Hematopoietic multipotent progenitor cell treated with erythropoietin and hydrocortisone succinate and interleukin-3 and kit ligand, for 8 days (in vitro differentiated cells): ENCODE results near the gene HSPA1L.
"Not testable (repeated sequence)": the region's sequence is repeated elsewhere in the genome, so short reads cannot be mapped to it uniquely, and the experiment has no call there.

Experiments
- DNase-seq: peaks from one replicate; pipeline ENCODE4 v3.0.0-alpha.2; 2015

Gene HSPA1L

DNA sequence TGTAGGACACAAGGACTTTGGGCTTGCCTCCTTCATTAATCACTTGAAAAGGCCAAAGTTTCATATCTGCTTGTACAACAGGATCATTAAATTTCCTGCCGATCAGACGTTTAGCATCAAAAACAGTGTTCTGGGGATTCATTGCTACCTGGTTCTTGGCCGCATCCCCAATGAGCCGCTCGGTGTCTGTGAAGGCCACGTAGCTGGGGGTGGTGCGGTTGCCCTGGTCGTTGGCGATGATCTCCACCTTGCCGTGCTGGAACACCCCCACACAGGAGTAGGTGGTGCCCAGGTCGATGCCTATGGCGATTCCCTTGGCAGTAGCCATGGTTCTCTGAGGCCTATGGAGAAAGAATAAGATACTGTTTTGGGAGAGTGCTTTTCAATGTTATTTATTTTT lies 3.4 kb downstream of the HSPA1L start:
- no peak for DNase-seq

DNA sequence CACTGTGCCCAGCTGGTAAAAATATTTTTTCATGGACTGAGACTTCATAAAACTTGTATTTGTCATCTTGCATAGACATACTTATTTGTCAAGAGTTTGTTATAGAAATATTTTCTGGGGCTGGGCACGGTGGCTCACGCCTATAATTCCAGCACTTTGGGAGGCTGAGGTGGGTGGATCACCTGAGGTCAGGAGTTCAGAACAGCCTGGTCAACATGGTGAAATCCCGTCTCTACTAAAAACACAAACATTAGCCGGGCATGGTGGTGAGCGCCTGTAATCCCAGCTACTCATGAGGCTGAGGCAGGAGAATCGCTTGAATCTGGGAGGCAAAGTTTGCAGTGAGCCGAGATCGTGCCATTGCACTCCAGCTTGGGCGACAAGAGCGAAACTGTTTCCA lies 6.5 kb downstream of the HSPA1L start:
- not testable (repeated sequence) for DNase-seq

DNA sequence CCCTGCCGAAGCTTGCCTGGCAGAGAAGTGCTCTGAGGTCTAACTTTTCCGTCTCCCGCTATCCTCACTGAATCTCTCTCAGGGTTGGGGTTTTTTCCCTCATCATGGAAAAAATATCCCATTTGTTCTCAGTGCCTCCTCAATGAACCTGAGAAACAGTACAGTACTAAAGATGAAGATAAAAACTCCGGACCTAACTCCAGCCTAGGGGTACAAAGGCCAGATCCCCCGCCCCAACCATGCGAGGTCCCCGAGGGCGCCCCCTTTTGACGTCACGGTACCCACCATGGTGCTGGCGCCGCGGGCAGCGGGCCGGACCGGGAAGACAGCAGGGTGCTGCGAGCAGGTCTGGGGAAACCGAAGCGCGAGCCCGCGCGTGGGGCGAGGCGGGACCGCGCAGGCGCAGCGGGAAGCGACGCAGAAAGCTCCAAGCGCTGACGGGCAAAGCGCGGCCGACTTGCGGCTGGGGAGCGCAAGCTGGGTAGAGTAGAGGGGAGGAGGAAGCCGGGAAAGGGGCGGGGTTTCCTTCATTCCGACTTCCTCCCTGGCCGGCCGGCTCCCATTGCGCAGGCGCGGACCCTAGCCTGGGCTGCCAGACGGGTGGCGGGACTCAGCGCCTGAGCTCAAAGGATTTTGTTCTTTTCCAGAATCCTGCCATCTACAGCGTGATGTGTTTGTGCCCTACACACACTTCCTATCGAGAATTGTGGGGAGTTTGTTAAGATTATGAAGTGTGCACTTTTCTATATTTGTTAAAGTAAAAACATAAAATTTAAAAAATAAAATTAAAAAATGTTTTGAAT lies 8.4 kb downstream of the HSPA1L start, which contains the start of gene LSM2:
TSS of gene LSM2 (minus strand) at position 497 of the 803 bp plus-strand sequence. CDS start at position 288, 209 bp downstream.
- DNase-seq: peak; percentile 97

DNA sequence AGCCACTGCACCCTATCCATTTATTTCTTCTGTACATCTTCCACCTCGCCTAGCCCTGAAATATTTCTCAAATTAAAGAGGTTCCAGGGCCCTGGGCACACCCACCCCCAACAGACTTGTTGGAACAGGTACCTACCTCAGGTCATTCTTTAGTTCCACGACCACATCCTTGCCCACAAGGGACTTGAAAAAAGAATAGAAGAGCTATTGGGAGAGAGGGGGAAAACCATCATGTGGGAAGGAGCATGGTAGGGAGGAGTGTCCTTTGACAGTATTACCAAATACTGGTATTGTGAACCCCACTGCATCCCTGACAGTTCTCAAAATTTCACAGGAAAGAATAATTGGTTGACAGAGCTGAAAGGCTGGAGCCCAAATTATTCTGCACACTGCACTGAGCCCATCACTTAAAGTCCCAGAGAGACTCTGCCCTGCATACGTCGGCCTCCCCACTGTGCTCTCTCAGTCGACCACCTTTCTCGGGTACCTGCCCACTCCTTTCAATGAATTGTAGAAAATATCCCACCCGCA lies 9.1 kb downstream of the HSPA1L start:
- no peak for DNase-seq

DNA sequence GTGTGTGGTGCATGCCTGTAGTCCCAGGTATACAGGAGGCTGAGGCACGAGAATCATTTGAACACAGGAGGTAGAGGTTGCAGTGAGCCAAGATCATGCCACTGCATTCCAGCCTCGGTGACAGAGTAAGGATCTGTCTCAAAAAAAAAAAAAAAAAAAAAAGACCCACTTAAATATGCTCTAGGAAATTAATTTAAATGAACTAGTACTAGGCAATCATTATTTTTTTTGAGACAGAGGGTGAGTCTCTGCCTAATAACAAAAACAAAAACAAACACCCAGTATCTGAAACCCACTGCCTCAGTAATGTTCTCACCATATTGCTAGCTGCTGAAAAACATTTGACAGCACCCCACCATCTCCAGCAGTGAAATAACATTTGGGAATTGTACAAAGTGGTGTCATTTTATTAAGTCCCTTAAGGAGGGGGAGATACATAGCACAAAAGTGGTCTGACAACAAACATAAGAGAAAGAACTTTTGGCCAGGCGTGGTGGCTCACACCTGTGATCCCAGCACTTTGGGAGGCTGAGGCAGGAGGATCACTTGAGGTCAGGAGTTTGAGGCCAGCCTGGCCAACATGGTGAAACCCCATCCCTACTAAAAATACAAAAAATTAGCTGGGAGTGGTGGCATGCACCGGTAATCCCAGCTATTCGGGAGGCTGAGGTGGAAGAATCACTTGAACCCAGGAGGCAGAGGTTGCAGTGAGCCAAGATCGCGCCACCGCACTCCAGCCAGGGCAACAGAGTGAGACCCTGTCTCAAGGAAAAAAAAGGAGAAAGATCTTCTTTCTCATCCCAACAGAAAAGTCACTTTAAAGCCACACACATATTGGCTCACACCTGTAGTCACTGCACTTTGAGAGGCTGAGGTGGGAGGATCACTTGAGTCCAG lies 13.8 kb downstream of the HSPA1L start:
- not testable (repeated sequence) for DNase-seq

DNA sequence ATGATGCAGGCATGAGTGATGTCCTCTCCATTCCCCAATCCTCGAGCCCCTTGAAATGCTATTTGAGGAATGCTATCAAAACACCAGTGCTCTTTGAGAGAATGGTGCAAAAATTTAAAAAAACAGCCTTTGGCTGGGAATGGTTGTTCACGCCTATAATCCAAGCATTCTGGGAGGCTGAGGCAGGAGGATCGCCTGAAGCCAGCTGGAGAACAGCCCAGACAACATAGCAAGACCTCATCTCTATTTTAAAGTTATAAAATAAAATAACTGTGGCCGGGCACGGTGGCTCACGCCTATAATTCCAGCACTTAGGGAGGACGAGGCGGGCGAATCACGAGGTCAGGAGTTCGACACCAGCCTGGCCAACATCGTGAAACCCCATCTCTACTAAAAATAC lies 15.3 kb downstream of the HSPA1L start:
- no peak for DNase-seq

DNA sequence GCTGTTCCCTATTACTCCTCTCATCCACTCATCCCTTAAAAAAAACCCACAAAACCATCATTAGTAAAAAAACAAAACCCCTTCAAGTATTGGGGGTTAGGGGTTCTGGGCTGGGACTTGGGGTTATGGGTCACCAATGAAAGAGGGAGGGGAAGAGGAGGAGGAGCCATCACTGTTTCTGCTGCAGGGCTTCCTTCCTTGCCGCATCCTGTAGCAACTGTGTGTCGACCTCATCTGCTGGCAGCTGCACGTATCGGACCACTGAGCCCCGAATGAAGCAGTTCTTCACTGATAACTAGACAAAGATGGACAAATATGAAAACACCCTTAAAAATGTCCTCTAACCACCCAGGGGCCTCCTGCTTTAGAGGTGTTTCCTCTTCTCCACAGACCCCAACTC lies 17.5 kb downstream of the HSPA1L start:
- no peak for DNase-seq

DNA sequence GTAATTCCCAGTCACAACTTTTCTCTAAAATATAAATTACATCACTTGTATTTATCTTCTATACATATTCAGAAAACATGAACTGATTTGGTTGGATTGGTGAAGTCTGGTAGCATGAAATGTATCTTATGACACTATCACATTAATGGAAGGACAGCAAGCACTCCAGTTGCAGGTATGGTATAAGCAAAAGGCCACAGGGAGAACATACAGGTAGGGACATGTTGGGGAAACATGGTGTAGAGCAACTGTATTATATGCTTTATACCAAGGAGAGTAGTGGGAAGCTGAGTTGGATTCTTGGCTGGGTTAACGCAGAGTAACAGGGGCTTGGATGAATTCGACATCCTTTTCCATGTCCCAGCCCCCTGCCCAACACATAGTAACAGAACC lies 18.1 kb downstream of the HSPA1L start:
- DNase-seq: no peak

DNA sequence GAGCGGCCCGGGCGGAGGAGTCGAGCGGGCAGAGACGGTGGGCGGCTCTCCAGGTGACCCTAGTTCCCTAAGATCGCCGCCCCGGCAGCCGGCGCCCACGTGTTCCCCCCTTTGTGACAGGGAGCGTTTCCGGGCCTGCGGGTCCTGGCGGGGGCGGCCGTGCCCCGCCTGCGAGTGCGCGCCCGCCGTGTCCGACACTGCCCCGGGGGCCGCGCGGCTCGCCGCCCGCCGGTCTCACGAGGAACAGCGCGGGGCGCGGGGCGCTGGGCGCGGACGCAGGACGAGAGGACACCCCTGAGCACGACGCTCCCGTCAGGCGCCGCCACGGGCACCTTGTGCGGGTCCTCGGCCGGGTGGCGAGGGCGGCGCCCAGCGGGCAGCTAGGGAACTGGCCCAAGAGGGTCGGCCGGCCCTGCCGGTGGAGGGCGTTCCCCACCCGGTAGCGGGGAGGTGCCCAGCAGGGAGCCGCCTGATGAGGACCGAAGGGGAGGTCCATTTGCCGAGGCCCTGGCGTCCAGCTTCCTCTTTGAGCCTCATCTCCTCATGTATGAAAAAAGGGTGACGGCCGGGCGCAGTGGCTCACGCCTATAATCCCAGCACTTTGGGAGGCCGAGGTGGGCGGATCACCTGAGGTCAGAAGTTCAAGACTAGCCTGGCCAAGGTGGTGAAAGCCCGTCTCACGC lies 19.3 kb downstream of the HSPA1L start, which contains the start of gene VARS1:
TSS of gene VARS1 (minus strand) at position 137 of the 683 bp plus-strand sequence. CDS start 535 bp downstream, outside the sequence.
- DNase-seq: peak; percentile 91

DNA sequence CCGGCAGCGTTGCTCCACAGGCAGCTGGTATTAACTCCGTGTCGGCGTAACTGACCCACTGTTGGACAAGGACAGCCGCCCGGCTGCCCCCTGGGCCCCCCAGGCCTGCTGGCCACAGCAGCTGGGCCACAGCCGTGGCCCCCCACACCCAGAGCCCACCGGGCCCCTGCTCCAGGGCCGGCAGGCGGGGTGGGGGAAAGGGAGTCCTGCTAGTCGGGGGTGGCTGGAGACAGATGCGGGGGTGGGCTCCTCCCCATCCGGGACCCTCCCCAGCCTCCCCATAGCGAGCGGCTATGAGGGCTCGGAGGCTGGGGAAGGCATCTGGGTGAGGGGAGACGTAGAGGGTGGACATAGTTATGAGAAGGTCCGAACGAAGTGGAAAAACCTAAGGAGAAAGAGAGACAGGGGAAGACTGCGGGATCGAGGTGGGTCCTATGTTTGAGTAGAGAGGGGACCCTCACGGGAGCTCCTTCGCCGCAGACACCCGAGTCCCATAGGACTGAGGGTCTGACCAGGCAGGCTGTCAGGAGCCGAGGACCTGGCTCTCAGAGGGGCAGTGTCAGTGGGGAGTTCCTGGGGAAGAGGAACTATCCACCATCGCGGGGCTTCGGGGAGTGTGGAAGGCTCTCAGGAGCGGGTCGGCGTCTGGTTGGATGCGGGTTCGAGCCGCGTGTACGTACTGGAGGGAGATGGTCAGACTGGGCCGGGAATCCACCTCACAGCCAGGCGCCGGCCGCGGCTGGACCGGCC lies 20.0 kb downstream of the HSPA1L start:
- DNase-seq: no peak

DNA sequence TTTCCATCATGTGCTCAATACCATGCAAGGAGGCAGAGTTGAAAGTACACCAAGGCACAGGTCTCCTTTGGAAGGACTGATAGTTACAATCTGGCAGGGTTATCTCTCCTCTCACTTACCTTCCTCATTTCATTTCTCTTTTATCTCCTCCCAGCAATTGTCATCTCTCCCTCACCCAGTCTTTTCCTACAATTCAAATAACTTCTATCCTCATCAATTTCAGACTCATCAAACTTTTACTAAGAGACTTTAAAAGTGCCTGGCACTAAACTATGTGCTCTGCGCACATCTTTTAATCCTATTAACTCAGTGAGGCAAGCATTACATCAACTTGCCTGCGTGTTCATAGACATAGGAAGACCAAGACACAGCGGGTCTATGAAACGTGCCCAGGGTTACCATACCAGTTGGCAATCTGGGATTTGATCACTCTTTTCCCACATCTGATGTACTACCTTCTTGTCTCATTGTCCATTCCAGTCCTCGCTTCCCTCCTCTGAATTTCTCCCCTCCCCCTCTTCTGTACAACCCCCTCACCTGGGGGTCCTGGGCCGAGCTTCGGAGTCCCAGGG lies 20.7 kb downstream of the HSPA1L start:
- DNase-seq: peak; percentile 60

DNA sequence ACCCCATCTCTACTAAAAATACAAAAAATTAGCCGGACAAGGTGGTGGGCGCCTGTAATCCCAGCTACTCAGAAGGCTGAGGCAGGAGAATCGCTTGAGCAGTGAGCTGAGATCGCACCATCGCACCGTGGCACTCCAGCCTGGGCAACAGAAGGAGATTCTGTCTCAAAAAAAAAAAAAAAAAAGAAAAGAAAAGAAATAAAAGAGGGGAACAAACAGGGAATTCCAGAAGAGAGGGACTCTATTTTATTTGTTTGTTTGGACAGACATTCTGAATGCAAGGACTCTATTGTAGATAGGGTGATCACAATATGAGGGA lies 21.2 kb downstream of the HSPA1L start:
- DNase-seq: not testable (repeated sequence)

DNA sequence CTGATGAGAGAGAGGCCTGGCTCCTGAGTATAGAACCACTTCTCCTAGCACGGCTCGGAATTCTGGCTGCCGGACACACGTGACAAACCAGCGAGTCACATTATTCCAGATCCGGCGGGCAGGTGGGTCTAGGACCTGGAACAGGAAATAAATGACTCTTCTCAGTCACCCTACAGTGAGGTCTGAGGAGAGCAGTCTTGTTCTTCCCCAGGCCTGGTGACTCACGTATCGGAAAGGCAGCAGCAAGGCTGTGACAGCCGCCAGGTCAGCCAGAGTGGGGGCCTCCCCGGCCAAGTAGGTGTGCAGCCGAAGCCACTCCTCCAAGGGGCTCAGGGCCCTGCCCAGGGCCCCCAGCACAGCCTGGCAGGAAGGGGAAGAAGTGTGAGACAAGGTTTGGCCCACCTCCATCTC lies 22.3 kb downstream of the HSPA1L start:
- DNase-seq: no peak

DNA sequence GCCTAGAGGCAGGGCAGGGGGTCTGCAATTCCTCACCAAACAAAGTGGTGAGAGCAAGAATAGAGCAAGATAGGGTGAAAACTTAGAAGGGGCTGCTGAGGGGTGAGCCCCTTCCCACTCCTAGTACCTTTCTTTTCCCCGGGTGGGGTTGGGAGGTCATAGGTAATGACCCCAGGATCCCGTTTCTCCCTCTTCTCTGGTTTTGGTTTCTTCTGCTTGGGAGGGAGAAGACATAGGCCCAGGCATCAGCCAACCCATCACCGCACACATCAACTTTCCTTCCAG lies 23.1 kb downstream of the HSPA1L start:
- no peak for DNase-seq

DNA sequence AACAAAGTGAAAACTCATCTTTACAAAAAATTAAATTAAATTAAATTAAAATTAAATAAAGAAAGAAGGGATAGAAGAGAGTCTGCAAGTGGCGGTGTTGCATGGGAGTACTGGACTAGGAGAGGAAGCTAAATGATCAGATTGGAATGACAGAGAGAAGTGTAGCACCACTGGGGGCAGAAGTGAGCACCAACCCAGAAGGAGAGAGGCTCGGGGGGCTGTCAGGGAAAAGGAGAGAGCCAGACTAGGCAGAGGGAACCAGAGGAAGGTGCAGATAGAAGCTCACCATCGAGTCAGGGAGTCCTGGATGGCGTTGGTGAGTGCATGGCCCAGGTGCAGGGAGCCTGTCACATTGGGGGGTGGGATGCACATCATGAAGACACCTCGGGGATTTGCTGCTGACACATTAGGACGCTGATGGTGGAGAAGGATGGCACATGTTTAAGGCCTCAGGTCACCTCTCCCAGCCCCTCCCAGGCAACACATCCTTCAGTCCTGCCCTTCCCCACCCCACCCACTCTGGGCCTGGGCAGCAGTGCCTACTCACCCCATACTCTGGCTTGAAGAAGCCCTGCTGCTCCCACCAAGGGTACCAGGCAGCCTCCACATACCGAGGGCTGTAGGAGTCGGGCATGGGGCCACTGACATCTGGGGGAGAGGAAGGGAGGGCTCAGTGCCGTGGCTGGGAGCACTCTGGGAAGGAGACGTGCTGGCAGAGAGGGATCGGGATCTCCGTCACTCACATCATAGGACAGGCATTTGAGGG lies 23.6 kb downstream of the HSPA1L start:
- peak; percentile 69 for DNase-seq

DNA sequence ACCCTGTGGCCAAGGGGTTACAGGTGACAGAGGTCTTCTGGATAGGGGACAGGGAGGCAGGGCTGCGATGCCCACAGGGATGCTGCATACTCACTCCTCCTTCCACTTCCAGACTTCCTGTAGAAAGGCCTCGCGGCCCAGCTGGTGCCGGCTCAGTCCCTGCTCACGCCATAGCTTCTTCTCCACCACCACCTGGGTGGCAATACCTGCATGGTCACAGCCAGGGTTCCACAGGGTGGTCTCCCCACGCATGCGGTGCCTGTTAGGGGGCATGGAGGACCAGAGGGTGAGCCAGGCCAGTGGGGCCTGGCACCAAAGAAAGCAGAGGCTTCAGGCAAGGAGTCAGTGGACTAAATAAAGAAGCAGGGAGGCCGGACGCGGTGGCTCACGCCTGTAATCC lies 29.6 kb downstream of the HSPA1L start:
- DNase-seq: no peak

DNA sequence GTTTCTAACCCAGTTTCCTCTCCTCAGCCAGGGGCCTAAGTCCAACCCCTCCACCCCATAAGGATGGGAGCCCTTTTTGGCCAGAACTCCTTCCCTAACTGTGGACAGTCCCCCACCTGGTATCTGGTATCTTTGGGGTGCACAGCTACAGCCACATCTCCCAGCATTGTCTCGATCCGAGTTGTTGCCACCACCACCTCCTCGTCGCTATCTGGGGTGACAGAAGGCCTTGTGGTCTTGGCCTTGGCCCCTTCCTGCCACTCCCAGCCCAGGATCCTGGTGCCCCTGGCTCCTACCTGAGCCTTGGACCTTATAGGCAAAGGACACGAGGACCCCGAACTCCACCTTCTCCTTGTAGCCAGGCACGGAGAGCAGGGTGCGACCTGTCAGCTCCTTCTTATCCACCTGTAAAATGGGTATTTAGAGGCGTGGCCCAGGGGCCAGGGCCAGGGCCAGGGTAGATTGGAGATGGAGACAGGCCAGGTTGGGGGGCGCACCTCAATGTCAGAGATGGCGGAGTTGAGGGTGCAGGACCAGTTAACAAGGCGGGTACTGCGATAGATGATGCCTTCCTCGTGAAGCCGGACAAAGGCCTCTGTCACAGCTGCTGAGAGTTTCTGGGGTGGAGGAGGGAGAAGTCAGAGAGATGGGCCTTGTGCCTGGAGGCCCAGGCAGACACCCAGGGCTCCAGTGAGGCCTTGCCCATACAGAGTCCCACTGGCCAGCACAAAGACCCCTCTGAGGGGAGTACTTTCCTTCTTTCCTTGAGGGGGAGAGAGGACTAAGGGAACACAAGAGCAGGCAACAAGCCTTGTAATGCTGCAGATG lies 30.8 kb downstream of the HSPA1L start:
- DNase-seq: peak; percentile 41

DNA sequence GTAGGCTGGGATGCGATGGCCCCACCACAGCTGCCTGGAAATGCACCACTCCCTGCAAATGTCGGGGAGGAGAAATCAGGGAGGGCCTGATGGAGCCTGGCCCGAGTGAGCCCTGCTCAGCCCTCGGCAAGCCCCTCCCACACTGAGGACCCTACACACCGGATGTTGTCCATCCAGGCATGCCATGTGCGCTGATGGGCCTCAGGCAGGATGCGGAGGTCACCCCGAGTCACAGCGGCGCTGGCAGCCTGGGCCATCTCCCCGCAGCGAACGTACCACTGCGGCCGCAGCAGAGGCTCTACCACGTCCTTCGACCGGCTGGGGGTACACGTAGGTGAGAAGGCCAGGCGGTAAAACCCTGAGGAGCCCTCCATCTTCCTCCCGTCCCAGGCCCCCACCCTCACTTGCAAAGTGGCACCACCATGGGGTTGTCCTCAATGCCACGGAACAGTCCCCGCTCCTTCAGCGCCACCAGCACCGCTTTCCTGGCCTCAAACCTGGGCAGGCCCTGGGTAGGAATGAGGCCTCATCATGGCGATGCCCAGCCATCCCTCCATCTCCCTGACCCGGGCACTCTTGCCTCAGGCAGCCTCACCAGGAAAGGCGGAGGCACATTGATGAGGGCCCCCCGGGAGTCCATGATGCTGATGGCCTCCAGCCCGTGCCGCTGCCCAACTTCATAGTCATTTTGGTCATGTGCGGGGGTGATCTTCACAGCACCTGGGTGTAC lies 32.8 kb downstream of the HSPA1L start:
- DNase-seq: no peak

DNA sequence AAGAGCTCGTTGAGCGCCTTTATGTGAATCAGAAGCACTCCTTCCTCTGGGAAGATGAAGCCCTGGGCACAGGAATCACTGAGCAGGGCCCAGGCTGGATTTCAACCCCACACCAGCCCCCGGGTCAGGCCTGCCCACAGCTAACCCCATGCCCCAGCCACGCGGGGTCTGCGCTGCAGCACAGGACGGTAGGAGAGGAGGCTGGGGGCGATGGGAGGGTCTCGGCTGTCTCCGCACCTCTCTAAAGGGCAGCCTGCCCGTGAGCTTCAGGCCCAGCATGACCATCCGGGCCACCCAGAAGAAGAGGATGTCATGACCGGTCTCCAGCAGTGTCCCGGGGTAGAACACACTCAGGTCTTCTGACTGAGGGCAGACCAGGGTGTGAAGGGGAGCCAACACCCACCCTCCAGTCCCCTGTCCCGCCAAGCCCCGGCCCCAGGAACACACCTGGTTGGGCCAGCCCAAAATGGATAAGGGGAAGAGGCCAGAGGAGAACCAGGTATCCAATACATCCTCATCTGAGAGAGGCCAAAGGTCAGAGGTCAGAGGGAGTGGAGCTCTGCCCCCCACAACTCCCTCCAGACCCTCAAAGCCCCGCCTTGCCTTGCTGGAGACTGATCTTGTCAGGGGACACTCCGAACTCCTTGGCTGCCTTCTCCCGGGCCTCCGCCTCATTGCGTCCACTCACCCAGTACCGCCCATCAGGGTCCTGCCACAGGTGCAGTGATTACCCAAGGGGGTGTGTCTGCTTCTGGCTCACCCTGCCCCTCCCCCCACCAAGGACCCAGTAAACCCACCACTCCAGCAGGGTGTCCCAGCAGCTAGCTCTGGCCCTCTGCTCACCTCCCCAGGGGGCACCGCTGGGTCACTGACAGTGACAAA lies 33.6 kb downstream of the HSPA1L start:
- no peak for DNase-seq
